HEK293T (cell line): ENCODE measurements around the gene FAM168B.
A peak's percentile ranks its signal among the peaks of the same experiment; 100 is the strongest.
"Not testable (repeated sequence)": the region's sequence is repeated elsewhere in the genome, so short reads cannot be mapped to it uniquely, and the experiment has no call there.

Experiments
- CTCF ChIA-PET: fragments of 350-600 bp; formaldehyde crosslinking; extraction: SDS; loops from one replicate; lab custom pipeline; 2021; ENCODE audit warnings: antibody characterized with exemption, inconsistent platforms; lab: Yijun Ruan, JAX
- POLR2A ChIA-PET: fragments of 350-600 bp; formaldehyde crosslinking; extraction: SDS; loops from one replicate; lab custom pipeline; 2020; ENCODE audit warnings: antibody characterized with exemption, inconsistent platforms; lab: Yijun Ruan, JAX
- DNase-seq: peaks from one replicate; pipeline ENCODE4 v3.0.0; 2012; ENCODE audit warnings: mixed read lengths; ENCODE audit errors: extremely low spot score
- ARNT ChIP-seq: fragments of 450-650 bp; IDR thresholded peaks from 2 replicates; pipeline ENCODE4 v1.6.1; 2017; ENCODE audit warnings: mild to moderate bottlenecking
- BHLHE40 ChIP-seq: fragments of 450-650 bp; IDR thresholded peaks from 2 replicates; pipeline ENCODE4 v1.6.1; 2016; ENCODE audit warnings: mild to moderate bottlenecking, moderate library complexity, borderline replicate concordance
- CTBP1 ChIP-seq: fragments of 450-650 bp; IDR thresholded peaks from 2 replicates; pipeline ENCODE4 v1.6.1; 2016; ENCODE audit warnings: borderline replicate concordance
- ELF4 ChIP-seq: fragments of 450-650 bp; IDR thresholded peaks from 2 replicates; pipeline ENCODE4 v1.6.1; 2017; ENCODE audit warnings: antibody characterized with exemption
- FOXA1 ChIP-seq: fragments of 450-650 bp; IDR thresholded peaks from 2 replicates; pipeline ENCODE4 v1.6.1; 2016; ENCODE audit warnings: mild to moderate bottlenecking
- FOXK2 ChIP-seq: fragments of 450-650 bp; IDR thresholded peaks from 2 replicates; pipeline ENCODE4 v1.6.1; 2016; ENCODE audit warnings: mild to moderate bottlenecking
- FOXM1 ChIP-seq: fragments of 450-650 bp; IDR thresholded peaks from 2 replicates; pipeline ENCODE4 v1.6.1; 2017; ENCODE audit warnings: mild to moderate bottlenecking, borderline replicate concordance
- HDGF ChIP-seq: fragments of 450-650 bp; IDR thresholded peaks from 2 replicates; pipeline ENCODE4 v1.6.1; 2017; ENCODE audit warnings: antibody characterized with exemption, borderline replicate concordance
- L3MBTL2 ChIP-seq: fragments of 450-650 bp; conservative IDR thresholded peaks from 2 replicates; pipeline ENCODE4 v1.6.1; 2016; ENCODE audit warnings: mild to moderate bottlenecking
- LEF1 ChIP-seq: fragments of 450-650 bp; IDR thresholded peaks from 2 replicates; pipeline ENCODE4 v1.6.1; 2017; ENCODE audit warnings: mild to moderate bottlenecking, borderline replicate concordance
- NFRKB ChIP-seq: fragments of 450-650 bp; IDR thresholded peaks from 2 replicates; pipeline ENCODE4 v1.6.1; 2016; ENCODE audit warnings: mild to moderate bottlenecking, moderate library complexity
- SP1 ChIP-seq: fragments of 450-650 bp; IDR thresholded peaks from 2 replicates; pipeline ENCODE4 v1.6.1; 2017
- SUZ12 ChIP-seq: fragments of 450-650 bp; IDR thresholded peaks from 2 replicates; pipeline ENCODE4 v1.6.1; 2016; ENCODE audit warnings: mild to moderate bottlenecking
- TARDBP ChIP-seq: fragments of 450-650 bp; IDR thresholded peaks from 2 replicates; pipeline ENCODE4 v1.6.1; 2016
- ZNF384 ChIP-seq: fragments of 450-650 bp; IDR thresholded peaks from 2 replicates; pipeline ENCODE4 v1.6.1; 2016
- TF ChIP-seq, protein P1 (sequence below): fragments of 450-650 bp; IDR thresholded peaks from 2 replicates; pipeline ENCODE4 v1.6.1; 2016

FAM168B gene

GRCh38 chr2:131093696-131094462, 619 bp upstream of the FAM168B start:
- ChIA-PET CTCF (no interaction called here), POLR2A (interaction anchor here (1.0 to 2.6 kb wide), 5 partner anchors 10 to 276 kb away, joined by 3 to 35 read pairs (median 5); partner anchors contain the start of gene PLEKHB2)
- no peak for TF ChIP-seq BHLHE40
- TF ChIP-seq ZNF384 = no peak
- no peak for TF ChIP-seq NFRKB
- no peak for TF ChIP-seq CTBP1
- TF ChIP-seq FOXK2 = no peak
- TF ChIP-seq LEF1 = no peak
- TF ChIP-seq HDGF = no peak
- TF ChIP-seq, protein P1, sequence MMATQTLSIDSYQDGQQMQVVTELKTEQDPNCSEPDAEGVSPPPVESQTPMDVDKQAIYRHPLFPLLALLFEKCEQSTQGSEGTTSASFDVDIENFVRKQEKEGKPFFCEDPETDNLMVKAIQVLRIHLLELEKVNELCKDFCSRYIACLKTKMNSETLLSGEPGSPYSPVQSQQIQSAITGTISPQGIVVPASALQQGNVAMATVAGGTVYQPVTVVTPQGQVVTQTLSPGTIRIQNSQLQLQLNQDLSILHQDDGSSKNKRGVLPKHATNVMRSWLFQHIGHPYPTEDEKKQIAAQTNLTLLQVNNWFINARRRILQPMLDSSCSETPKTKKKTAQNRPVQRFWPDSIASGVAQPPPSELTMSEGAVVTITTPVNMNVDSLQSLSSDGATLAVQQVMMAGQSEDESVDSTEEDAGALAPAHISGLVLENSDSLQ = no peak
- TF ChIP-seq SP1 = no peak
- peak; percentile 64 for DNase-seq

DNA sequence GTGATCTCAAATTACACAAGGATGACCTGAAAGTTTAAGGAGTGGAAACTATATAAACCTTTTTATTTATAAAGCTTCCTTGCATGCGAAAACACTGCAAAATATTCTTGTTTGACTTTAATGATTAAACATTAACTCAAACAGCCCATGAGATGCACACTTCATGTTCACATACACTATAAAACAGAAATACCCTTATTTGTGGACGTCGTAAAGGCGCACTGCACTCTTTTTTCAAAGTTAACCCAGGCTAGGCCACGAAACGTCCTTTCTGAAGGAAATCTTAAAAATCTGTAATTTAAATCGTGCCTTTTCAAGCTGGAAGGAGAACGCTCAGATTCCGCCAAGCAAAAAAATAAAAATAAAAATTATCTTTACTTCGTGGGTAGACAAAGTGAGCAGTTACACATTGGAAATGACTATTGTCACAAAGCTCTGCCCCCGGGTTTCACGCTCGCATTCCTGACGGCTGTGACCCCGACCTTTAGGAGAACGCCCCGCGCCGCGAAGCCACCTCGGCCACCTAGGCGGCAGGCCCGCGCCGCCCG, 728 bp downstream of the FAM168B start:
- DNase-seq = no peak
- POLR2A ChIA-PET = interaction anchor here (0.7 to 1.4 kb wide), 4 partner anchors 10 to 33 kb away, joined by 3 read pairs; no protein-coding TSS in a partner anchor
- no peak for TF ChIP-seq HDGF
- TF ChIP-seq L3MBTL2 = no peak
- TF ChIP-seq FOXK2 = no peak
- TF ChIP-seq CTBP1 = no peak
- TF ChIP-seq SUZ12 = no peak
- no peak for TF ChIP-seq SP1
- CTCF ChIA-PET = no interaction called here

DNA sequence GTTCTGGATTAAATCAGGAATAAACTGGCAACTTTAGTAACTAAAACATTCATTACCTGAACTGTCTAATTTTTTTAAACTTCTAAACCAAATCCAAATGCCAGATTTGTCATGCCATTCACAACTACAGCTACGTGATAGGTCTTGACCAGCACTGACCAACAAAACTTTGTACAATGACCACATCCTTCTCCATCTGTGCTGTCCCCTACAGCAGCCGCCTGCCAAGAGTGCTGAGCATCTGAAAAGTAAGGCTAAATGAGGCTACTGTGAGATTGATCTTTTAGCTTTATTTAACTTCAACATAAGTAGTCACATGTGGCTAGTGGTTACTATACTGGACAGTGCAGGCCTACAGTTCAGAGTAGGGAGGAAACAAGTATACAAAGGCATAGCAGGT, 7.6 kb downstream of the FAM168B start:
- ChIA-PET POLR2A (no interaction called here), CTCF (no interaction called here)
- TF ChIP-seq FOXM1 (no peak), ELF4 (no peak), NFRKB (no peak), ZNF384 (no peak), FOXA1 (no peak), CTBP1 (no peak), BHLHE40 (no peak), FOXK2 (no peak), ARNT (no peak), SP1 (no peak), TARDBP (no peak)
- TF ChIP-seq, protein P1 = no peak
- DNase-seq = no peak

- TF ChIP-seq CTBP1 (no peak), ZNF384 (no peak), TARDBP (no peak), L3MBTL2 (no peak), ARNT (no peak), FOXA1 (no peak), FOXK2 (no peak), FOXM1 (no peak), NFRKB (no peak), ELF4 (no peak), LEF1 (no peak), HDGF (no peak), SP1 (no peak), BHLHE40 (no peak), SUZ12 (no peak)
- TF ChIP-seq, protein P1 = no peak
- CTCF ChIA-PET = no interaction called here
- POLR2A ChIA-PET = interaction anchor here (1.7 kb wide), 1 partner anchor 12 kb away, joined by 5 read pairs; the partner anchor contains the start of gene FAM168B
- DNase-seq = no peak
Measured at GRCh38 chr2:131081190-131081589, 12.1 kb downstream of the FAM168B start.

DNA sequence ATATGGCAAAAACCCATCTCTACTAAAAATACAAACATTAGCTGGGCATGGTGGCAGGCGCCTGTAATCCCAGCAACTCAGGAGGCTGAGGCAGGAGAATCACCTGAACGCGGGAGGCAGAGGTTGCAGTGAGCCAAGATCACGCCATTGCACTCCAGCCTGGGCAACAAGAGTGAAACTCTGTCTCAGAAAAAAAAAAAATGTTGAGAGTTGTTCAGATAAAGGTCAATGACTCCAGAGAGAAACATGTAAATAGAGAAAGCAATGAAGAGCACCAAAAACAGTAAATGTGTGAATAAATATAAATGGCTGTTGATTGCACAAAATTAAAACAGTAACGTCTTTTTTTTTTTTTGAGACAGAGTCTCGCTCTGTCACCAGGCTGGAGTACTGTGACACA, 13.3 kb downstream of the FAM168B start:
- CTCF ChIA-PET, DNase-seq, POLR2A ChIA-PET: not testable (repeated sequence)

GRCh38 chr2:131077966-131078365, 15.3 kb downstream of the FAM168B start:
- ChIA-PET CTCF (no interaction called here), POLR2A (no interaction called here)
- no peak for TF ChIP-seq NFRKB
- no peak for TF ChIP-seq FOXK2
- TF ChIP-seq BHLHE40 = no peak
- no peak for TF ChIP-seq TARDBP
- TF ChIP-seq CTBP1 = no peak
- TF ChIP-seq FOXM1 = no peak
- TF ChIP-seq HDGF = no peak
- DNase-seq = no peak
